ENCODE measurements around the gene HBEGF. TPM values are rescaled to one million over a fixed set of nuclear protein-coding genes. Genes with fewer than 3 reads are reported as not detected.

The HBEGF gene
- total and polyA plus RNA-seq, 12 donors = 0.54 to 9.8 (median 5.0) TPM

GRCh38 chr5:140357726-140358093, 11.3 kb upstream of the HBEGF start:
- Histone ChIP-seq H3K4me3 (no peak overlapping the region), H3K36me3 (replicated peaks in 1 of 2) (no peaks in the 10 kb centered on the region), H3K27me3 (no peaks in the 10 kb centered on the region), H3K4me1 (replicated peaks in 1 of 2) (peaks cover 4 to 7% of the 10 kb centered on the region in 2 donors), H3K9me3 (replicated peaks in 1 of 3) (no peaks in the 10 kb centered on the region), H3K27ac (no peak overlapping the region)
- WGBS, 4 donors = 0 to 1% (median 1%) methylated on average over 14 to 18 of the region's 18 CpGs
- no peak for TF ChIP-seq POLR2A (IDR thresholded peaks at IDR 0.05)
- peak; percentile 75 to 89 (median 86) for TF ChIP-seq CTCF (IDR thresholded peaks at IDR 0.05)
- peak; percentile 80 to 96 (median 88) for DNase-seq
- intact Hi-C loops (cut with DNase I) = loop anchor here (5.0 to 10.0 kb wide), 2 partner anchors 190 to 203 kb away; no protein-coding TSS in a partner anchor

- no peak overlapping the region for H3K4me3 ChIP-seq
- peaks cover 4 to 7% of the 10 kb centered on the region in 2 donors for H3K4me1 ChIP-seq (replicated peaks in 1 of 2)
- no peaks in the 10 kb centered on the region for H3K36me3 ChIP-seq (replicated peaks in 1 of 2)
- H3K9me3 ChIP-seq (replicated peaks in 1 of 3) = no peaks in the 10 kb centered on the region
- 20 to 31% (median 24%) methylated on average over 9 to 10 of the region's 10 CpGs for WGBS, 4 donors
- no peaks in the 10 kb centered on the region for H3K27me3 ChIP-seq
- no peak for DNase-seq
- no peak for TF ChIP-seq CTCF (IDR thresholded peaks at IDR 0.05)
- intact Hi-C loops (cut with DNase I) = loop anchor here (5.0 to 10.0 kb wide), 2 partner anchors 190 to 202 kb away; no protein-coding TSS in a partner anchor
- no peak overlapping the region for H3K27ac ChIP-seq
Observed at GRCh38 chr5:140356853-140357725, 10.7 kb upstream of the HBEGF start.

GRCh38 chr5:140355546-140355945, 9.1 kb upstream of the HBEGF start:
- DNase-seq = no peak
- WGBS, 4 donors = 75 to 87% (median 82%) methylated on average over 7 of the region's 7 CpGs
- H3K27me3 ChIP-seq = no peaks in the 10 kb centered on the region

More at GRCh38 chr5:140355546-140355945, 9.1 kb upstream of the HBEGF start:
- Histone ChIP-seq H3K9me3 (replicated peaks in 1 of 3) (no peaks in the 10 kb centered on the region), H3K36me3 (replicated peaks in 1 of 2) (no peaks in the 10 kb centered on the region), H3K27ac (no peak overlapping the region), H3K4me3 (no peak overlapping the region), H3K4me1 (replicated peaks in 1 of 2) (peaks cover 4 to 7% of the 10 kb centered on the region in 2 donors)
- intact Hi-C loops (cut with DNase I) = loop anchor here (5.0 to 10.0 kb wide), 2 partner anchors 188 to 201 kb away; no protein-coding TSS in a partner anchor
- TF ChIP-seq POLR2A (IDR thresholded peaks at IDR 0.05) = no peak
- TF ChIP-seq CTCF (IDR thresholded peaks at IDR 0.05) = no peak
